DOHH2 (cell line): ENCODE results near the gene RAVER2.

ENCODE experiments used
- H3F3A ChIP-seq: fragments of 200-600 bp; sonication (generic), shearing (Covaris generic); 2 replicates; pipeline ENCODE4 v1.6.0; 2016; ENCODE audit warnings: antibody characterized with exemption, mild to moderate bottlenecking; ENCODE audit not compliant: control insufficient read depth, insufficient read depth
- H3K27ac ChIP-seq: fragments of 200-600 bp; sonication (generic); 2 replicates; pipeline ENCODE4 v1.5.1; 2014; ENCODE audit warnings: low read depth, mild to moderate bottlenecking, low read length, moderate library complexity
- H3K27me3 ChIP-seq: fragments of 200-600 bp; sonication (generic); 2 replicates; pipeline ENCODE4 v1.6.1; 2014; ENCODE audit warnings: mild to moderate bottlenecking, low read length, mixed read lengths; ENCODE audit not compliant: control insufficient read depth
- H3K36me3 ChIP-seq: fragments of 200-600 bp; sonication (generic); 2 replicates; pipeline ENCODE4 v1.6.1; 2014; ENCODE audit warnings: mild to moderate bottlenecking, low read length, moderate library complexity, mixed read lengths; ENCODE audit not compliant: control insufficient read depth
- H3K4me1 ChIP-seq: fragments of 200-600 bp; sonication (generic); 2 replicates; pipeline ENCODE4 v1.6.1; 2014; ENCODE audit warnings: mild to moderate bottlenecking, low read length, mixed read lengths; ENCODE audit not compliant: control insufficient read depth
- H3K4me2 ChIP-seq: fragments of 200-600 bp; sonication (generic); 2 replicates; pipeline ENCODE4 v1.6.0; 2014; ENCODE audit warnings: mild to moderate bottlenecking, low read length, moderate library complexity
- H3K4me3 ChIP-seq: fragments of 200-600 bp; sonication (generic); 2 replicates; pipeline ENCODE4 v1.5.1; 2014; ENCODE audit warnings: mild to moderate bottlenecking, low read length, mixed read lengths
- H3K79me2 ChIP-seq: fragments of 200-600 bp; sonication (generic); 2 replicates; pipeline ENCODE4 v1.6.1; 2014; ENCODE audit warnings: mild to moderate bottlenecking, low read length, mixed read lengths; ENCODE audit not compliant: control insufficient read depth
- H3K9me2 ChIP-seq: fragments of 200-600 bp; sonication (generic); replicated peaks from 2 replicates; pipeline ENCODE4 v1.6.1; 2014; ENCODE audit warnings: mild to moderate bottlenecking, low read length, mixed read lengths; ENCODE audit not compliant: control insufficient read depth
- H3K9me3 ChIP-seq: fragments of 200-600 bp; sonication (generic); 2 replicates; pipeline ENCODE4 v1.6.1; 2014; ENCODE audit warnings: antibody characterized with exemption, low read length, mixed read lengths; ENCODE audit not compliant: control insufficient read depth, insufficient read depth
- H4K20me1 ChIP-seq: fragments of 200-600 bp; sonication (generic); 2 replicates; pipeline ENCODE4 v1.6.0; 2014; ENCODE audit warnings: low read depth, mild to moderate bottlenecking, antibody characterized with exemption, low read length, moderate library complexity; ENCODE audit not compliant: control insufficient read depth, insufficient read depth
- CTCF ChIP-seq: fragments of 200-600 bp; sonication (generic); IDR thresholded peaks from one replicate; pipeline ENCODE4 v1.5.1; 2014; ENCODE audit warnings: antibody characterized with exemption, mild to moderate bottlenecking, low read depth, low read length; ENCODE audit not compliant: poor library complexity, severe bottlenecking
- EZH2phosphoT487 ChIP-seq: fragments of 200-600 bp; sonication (generic); IDR thresholded peaks from 2 replicates; pipeline ENCODE4 v1.6.1; 2017; ENCODE audit warnings: borderline replicate concordance, mild to moderate bottlenecking, antibody characterized with exemption, low read length, moderate library complexity, mixed read lengths

The RAVER2 gene

GRCh38 chr1:64828829-64829228 lies 84.0 kb downstream of the RAVER2 start:
- Histone ChIP-seq H3K4me2 (0 out of 2 replicates have a peak overlapping the region, but pooled peaks have one; percentile 15), H3F3A (no peaks in the 10 kb centered on the region; the same call in 1 of the 2 replicates), H3K4me3 (no peak overlapping the region), H3K36me3 (peaks cover 25% of the 10 kb centered on the region), H3K27ac (no peak overlapping the region), H3K27me3 (no peaks in the 10 kb centered on the region), H3K9me3 (no peaks in the 10 kb centered on the region), H3K9me2 (no peaks in the 10 kb centered on the region), H3K4me1 (peaks cover 18% of the 10 kb centered on the region), H4K20me1 (no peaks in the 10 kb centered on the region), H3K79me2 (no peaks in the 10 kb centered on the region)
- no peak for TF ChIP-seq CTCF
- TF ChIP-seq EZH2phosphoT487 = no peak

- Histone ChIP-seq H3K79me2 (no peaks in the 10 kb centered on the region), H3K4me1 (peaks cover 18% of the 10 kb centered on the region), H3K27ac (no peak overlapping the region), H3K4me3 (no peak overlapping the region), H3K36me3 (peaks cover 31% of the 10 kb centered on the region), H3K9me2 (no peaks in the 10 kb centered on the region), H4K20me1 (no peaks in the 10 kb centered on the region), H3K27me3 (no peaks in the 10 kb centered on the region), H3F3A (no peaks in the 10 kb centered on the region; the same call in 1 of the 2 replicates), H3K9me3 (no peaks in the 10 kb centered on the region), H3K4me2 (no peak overlapping the region)
- TF ChIP-seq EZH2phosphoT487 (no peak), CTCF (no peak)
Measured at GRCh38 chr1:64829411-64830029, 84.6 kb downstream of the RAVER2 start.

GRCh38 chr1:64830030-64830651 lies 85.3 kb downstream of the RAVER2 start:
- H3K9me2 ChIP-seq = no peaks in the 10 kb centered on the region
- no peaks in the 10 kb centered on the region for H3K79me2 ChIP-seq
- peaks cover 18% of the 10 kb centered on the region for H3K4me1 ChIP-seq
- H3K4me2 ChIP-seq = no peak overlapping the region
- no peaks in the 10 kb centered on the region for H3K27me3 ChIP-seq
- H3K9me3 ChIP-seq = no peaks in the 10 kb centered on the region
- no peaks in the 10 kb centered on the region; the same call in 1 of the 2 replicates for H3F3A ChIP-seq
- peaks cover 36% of the 10 kb centered on the region for H3K36me3 ChIP-seq
- no peak overlapping the region for H3K4me3 ChIP-seq
- H3K27ac ChIP-seq = no peak overlapping the region
- TF ChIP-seq CTCF = no peak
- no peak for TF ChIP-seq EZH2phosphoT487
- no peaks in the 10 kb centered on the region for H4K20me1 ChIP-seq
